GM12892 (cell line): ENCODE data around the gene SPRED3.

Source experiments
- POLR2A ChIP-seq: IDR thresholded peaks from 2 replicates; pipeline ENCODE4 v1.6.1; 2011; ENCODE audit warnings: low read depth, low read length, control low read depth
- POLR2AphosphoS5 ChIP-seq: IDR thresholded peaks from 2 replicates; pipeline ENCODE4 v1.6.1; 2011; ENCODE audit warnings: low read depth, low read length, control low read depth

GRCh38 chr19:38386971-38387549, 1.4 kb upstream of the SPRED3 start:
- TF ChIP-seq POLR2AphosphoS5 (no peak), POLR2A (no peak)
